GM19023 (cell line): ENCODE results near the gene SHF.
"Not testable (repeated sequence)": the region's sequence is repeated elsewhere in the genome, so short reads cannot be mapped to it uniquely, and the experiment has no call there.

Experiments used
- ATAC-seq: cut with Tn5 transposase; IDR thresholded peaks from one replicate; pipeline ENCODE4 v1.9.1; 2021; ENCODE audit warnings: mild to moderate bottlenecking, moderate library complexity; ENCODE audit not compliant: unreplicated experiment

The SHF gene

GRCh38 chr15:45187894-45188830 is at the start of gene SHF:
Gene SHF (minus strand): TSS chr15:45187966. CDS start chr15:45187951, 15 bp downstream.
- ATAC-seq: peak; percentile 53

GRCh38 chr15:45236806-45237205 is 49.0 kb upstream of the SHF start:
- ATAC-seq: not testable (repeated sequence)

- no peak for ATAC-seq
These were observed 46.9 kb upstream of the SHF start for GRCh38 chr15:45234562-45235235.

- no peak for ATAC-seq
These were observed 44.2 kb upstream of the SHF start for GRCh38 chr15:45231864-45232562.

- no peak for ATAC-seq
These were observed 43.4 kb upstream of the SHF start for GRCh38 chr15:45231132-45231531.

- no peak for ATAC-seq
These were observed 42.6 kb upstream of the SHF start for GRCh38 chr15:45230245-45230965.

GRCh38 chr15:45228931-45229330 is 41.2 kb upstream of the SHF start:
- no peak for ATAC-seq

- ATAC-seq: no peak
These were observed 37.9 kb upstream of the SHF start for GRCh38 chr15:45225506-45226273.

GRCh38 chr15:45224621-45225217 is 37.0 kb upstream of the SHF start:
- ATAC-seq: no peak

- ATAC-seq: no peak
These were observed 34.2 kb upstream of the SHF start for GRCh38 chr15:45221967-45222366.

- ATAC-seq: no peak
These were observed 33.4 kb upstream of the SHF start for GRCh38 chr15:45221053-45221599.

GRCh38 chr15:45212493-45212892 is 24.7 kb upstream of the SHF start:
- ATAC-seq: no peak

- no peak for ATAC-seq
These were observed 17.4 kb upstream of the SHF start for GRCh38 chr15:45205192-45205591.

GRCh38 chr15:45203182-45203581 is 15.4 kb upstream of the SHF start:
- ATAC-seq: no peak

- no peak for ATAC-seq
These were observed 14.1 kb upstream of the SHF start for GRCh38 chr15:45201869-45202268.

- ATAC-seq: no peak
These were observed 13.7 kb upstream of the SHF start for GRCh38 chr15:45201557-45201859.

- ATAC-seq: peak; percentile 19
These were observed 13.2 kb upstream of the SHF start for GRCh38 chr15:45200799-45201556.

- ATAC-seq: peak; percentile 50
These were observed 12.4 kb upstream of the SHF start for GRCh38 chr15:45200001-45200798.
